CD4-positive, alpha-beta T cell treated with Interleukin-6 at 100 ng/mL for 8 hours (primary cell): ENCODE data around the gene TREML1.
"Not testable (repeated sequence)": the region's sequence is repeated elsewhere in the genome, so short reads cannot be mapped to it uniquely, and the experiment has no call there.

Experiments used
- DNase-seq: peaks from one replicate; pipeline ENCODE4 v3.0.0-alpha.2; 2020; ENCODE audit warnings: mixed read lengths, low spot score

TREML1 gene

DNA sequence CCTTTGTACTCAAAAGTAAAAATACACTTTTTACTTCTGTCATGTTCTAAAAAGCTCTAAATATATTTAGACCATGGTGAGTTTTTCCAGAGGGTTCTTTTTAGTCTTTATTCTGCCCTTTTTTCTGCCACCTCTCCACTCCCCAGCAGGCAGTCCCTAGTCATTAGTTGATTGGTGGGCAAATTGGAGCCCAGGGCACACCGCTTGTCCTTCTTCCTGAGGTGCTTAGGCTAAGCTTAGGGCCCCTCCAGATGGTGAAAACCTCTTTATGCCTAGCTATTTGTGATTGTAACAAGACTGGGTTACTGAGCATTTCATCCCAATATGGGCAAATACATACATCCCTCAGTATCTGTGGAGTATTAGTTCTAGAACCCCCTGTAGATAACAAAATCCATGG is 6.2 kb downstream of the TREML1 start:
- no peak for DNase-seq

- no peak for DNase-seq
Measured at GRCh38 chr6:41136911-41137310, 17.2 kb downstream of the TREML1 start.

GRCh38 chr6:41135062-41135832 is 18.9 kb downstream of the TREML1 start:
- no peak for DNase-seq

GRCh38 chr6:41132254-41132653 is 21.9 kb downstream of the TREML1 start:
- DNase-seq: no peak

DNA sequence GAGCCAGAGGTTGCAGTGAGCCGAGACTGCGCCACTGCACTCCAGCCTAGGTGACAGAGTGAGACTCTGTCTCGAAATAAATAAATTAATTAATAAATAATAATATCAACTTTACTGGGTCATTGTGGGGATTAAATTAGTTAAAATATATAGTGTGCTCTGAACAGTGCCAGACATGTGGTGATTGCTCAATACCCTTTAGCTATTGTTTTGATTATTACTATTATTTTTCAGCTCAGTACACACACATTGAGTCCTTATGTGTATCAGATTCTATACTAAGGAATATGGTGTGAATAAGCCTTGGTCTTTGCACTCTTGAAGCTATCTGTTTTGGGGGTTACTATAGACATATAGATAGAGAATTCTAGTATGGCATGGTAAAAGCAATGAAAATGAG is 28.9 kb downstream of the TREML1 start:
- DNase-seq: no peak

DNA sequence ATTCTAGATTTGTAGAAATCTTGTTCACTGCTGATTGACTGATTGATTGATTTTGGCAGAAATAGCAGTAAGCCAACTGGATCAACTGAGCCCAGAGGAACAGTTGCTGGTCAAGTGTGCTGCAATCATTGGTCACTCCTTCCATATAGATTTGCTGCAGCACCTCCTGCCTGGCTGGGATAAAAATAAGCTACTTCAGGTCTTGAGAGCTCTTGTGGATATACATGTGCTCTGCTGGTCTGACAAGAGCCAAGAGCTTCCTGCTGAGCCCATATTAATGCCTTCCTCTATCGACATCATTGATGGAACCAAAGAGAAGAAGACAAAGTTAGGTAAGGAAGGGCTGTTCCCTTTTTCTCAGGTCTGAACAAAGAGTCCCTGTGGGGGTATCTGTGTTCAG is 31.2 kb downstream of the TREML1 start:
- DNase-seq: no peak

DNA sequence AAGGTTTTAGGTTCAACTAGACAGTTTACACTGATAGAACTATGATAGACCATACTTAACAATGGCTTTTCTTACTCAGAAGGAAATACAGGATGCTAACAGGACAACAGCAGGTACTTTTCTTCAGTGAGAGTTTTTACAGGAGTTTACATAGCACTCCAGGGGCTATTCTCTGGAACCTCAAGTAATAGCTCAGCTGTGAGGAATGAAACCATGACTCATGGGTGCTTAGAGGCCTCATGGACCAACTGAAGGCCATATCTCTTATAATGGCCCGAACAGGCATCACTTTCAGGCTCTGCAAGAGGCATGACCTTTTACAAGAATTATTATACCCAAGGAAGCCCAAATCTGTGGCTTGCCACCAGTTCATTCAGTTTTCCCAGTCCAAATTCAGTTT is 31.8 kb downstream of the TREML1 start:
- DNase-seq: no peak

GRCh38 chr6:41120058-41120457 is 34.1 kb downstream of the TREML1 start:
- DNase-seq: no peak

GRCh38 chr6:41119508-41119907 is 34.6 kb downstream of the TREML1 start:
- no peak for DNase-seq

DNA sequence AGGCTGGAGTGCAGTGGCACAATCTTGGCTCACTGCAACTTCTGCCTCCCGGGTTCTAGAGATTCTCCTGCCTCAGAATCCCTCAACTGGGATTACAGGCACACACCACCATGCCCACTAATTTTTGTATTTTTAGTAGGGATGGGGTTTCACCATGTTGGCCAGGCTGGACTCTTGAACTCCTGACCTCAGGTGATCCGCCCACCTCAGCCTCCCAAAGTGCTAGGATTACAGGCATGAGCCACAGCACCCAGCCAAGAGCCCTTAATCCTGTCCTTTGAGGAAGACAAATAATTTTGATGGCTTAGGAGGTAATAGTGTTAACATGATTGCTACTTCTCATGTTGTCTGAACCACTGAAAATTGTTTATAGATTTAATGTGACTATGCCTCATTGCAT is 39.1 kb downstream of the TREML1 start:
- DNase-seq: not testable (repeated sequence)

GRCh38 chr6:41111017-41111416 is 43.1 kb downstream of the TREML1 start:
- DNase-seq: no peak

GRCh38 chr6:41103847-41104246 is 50.3 kb downstream of the TREML1 start:
- no peak for DNase-seq

DNA sequence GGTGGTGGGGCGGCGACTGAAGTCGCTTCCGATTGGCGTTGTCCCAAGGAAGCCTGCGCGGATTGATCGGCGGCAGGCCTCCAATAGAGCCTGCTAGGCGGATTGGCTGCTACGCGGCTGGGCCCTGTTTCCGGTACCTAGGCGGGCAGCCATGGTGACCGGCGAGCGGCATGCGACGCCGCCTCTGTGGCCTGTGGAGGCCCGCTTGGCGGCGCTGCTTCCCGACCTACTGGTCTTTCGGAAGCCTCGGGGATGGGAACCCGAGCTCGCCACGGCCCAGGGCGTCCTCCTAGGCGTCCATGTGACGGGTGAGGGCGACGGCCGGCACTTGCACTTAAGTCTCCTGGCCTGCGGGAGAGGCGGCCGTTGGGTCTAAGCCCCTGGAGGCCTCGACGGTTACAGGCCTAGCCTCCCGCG is 53.3 kb downstream of the TREML1 start:
- no peak for DNase-seq
